DND-41 (cell line): ENCODE results near the gene STXBP4.

Source experiments
- ATAC-seq: fragments of 200-7000 bp; cut with Tn5 transposase; 3 replicates; pipeline ENCODE4 v1.9.1; 2021; ENCODE audit warnings: low read depth; ENCODE audit not compliant: insufficient read depth
- DNase-seq: peaks from one replicate; pipeline ENCODE4 v3.0.0-alpha.2; 2020
- H2AFZ ChIP-seq: 2 replicates; pipeline ENCODE4 v1.6.0; 2012; ENCODE audit warnings: low read depth, low read length
- H3K27ac ChIP-seq: 2 replicates; pipeline ENCODE4 v1.5.1; 2012; ENCODE audit warnings: low read length, inconsistent platforms
- H3K27me3 ChIP-seq: fragments of 200-600 bp; sonication (generic); 2 replicates; pipeline ENCODE4 v1.6.0; 2012; ENCODE audit warnings: low read length, mild to moderate bottlenecking, inconsistent platforms; ENCODE audit not compliant: insufficient read depth, poor library complexity
- H3K36me3 ChIP-seq: 2 replicates; pipeline ENCODE4 v1.5.1; 2012; ENCODE audit warnings: low read length, inconsistent platforms; ENCODE audit not compliant: insufficient read depth
- H3K4me1 ChIP-seq: 2 replicates; pipeline ENCODE4 v1.5.1; 2012; ENCODE audit warnings: mild to moderate bottlenecking, low read length; ENCODE audit not compliant: insufficient read depth
- H3K4me2 ChIP-seq: 2 replicates; pipeline ENCODE4 v1.6.0; 2012; ENCODE audit warnings: mild to moderate bottlenecking, moderate library complexity, low read length, inconsistent platforms; ENCODE audit not compliant: insufficient read depth
- H3K4me3 ChIP-seq, 2 experiments: fragments of 200-600 bp in 1 of 2; shearing (Covaris generic) in 1 of 2; 2 replicates each; pipeline ENCODE4 v1.5.1; 2012 to 2016; ENCODE audit warnings: inconsistent platforms in 2 of 2, low read length in 2 of 2, mild to moderate bottlenecking in 2 of 2, low read depth in 1 of 2, moderate library complexity in 1 of 2
- H3K79me2 ChIP-seq: 2 replicates; pipeline ENCODE4 v1.6.0; 2012; ENCODE audit warnings: low read length, inconsistent platforms; ENCODE audit not compliant: insufficient read depth
- H3K9ac ChIP-seq: 2 replicates; pipeline ENCODE4 v1.6.0; 2012; ENCODE audit warnings: low read depth, mild to moderate bottlenecking, inconsistent platforms, low read length, moderate library complexity
- H3K9me3 ChIP-seq: 2 replicates; pipeline ENCODE4 v1.5.1; 2012; ENCODE audit warnings: low read length, moderate library complexity, mild to moderate bottlenecking, inconsistent platforms; ENCODE audit not compliant: insufficient read depth, severe bottlenecking
- H4K20me1 ChIP-seq: 2 replicates; pipeline ENCODE4 v1.6.0; 2012; ENCODE audit warnings: low read length; ENCODE audit not compliant: insufficient read depth
- CTCF ChIP-seq: IDR thresholded peaks from 2 replicates; pipeline ENCODE4 v1.5.1; 2012; ENCODE audit warnings: borderline replicate concordance, low read length, moderate library complexity, mild to moderate bottlenecking; ENCODE audit not compliant: poor library complexity, severe bottlenecking; ENCODE audit errors: extremely low read depth
- EZH2 ChIP-seq: IDR thresholded peaks from 3 replicates; pipeline ENCODE4 v1.6.1; 2012; ENCODE audit warnings: borderline replicate concordance, low read depth, mild to moderate bottlenecking, moderate library complexity, low read length, inconsistent platforms; ENCODE audit not compliant: severe bottlenecking

Gene STXBP4

GRCh38 chr17:54990118-54990517, 21.6 kb downstream of the STXBP4 start:
- TF ChIP-seq CTCF (no peak), EZH2 (no peak)
- no peak for ATAC-seq
- no peaks in the 10 kb centered on the region for H3K27me3 ChIP-seq
- H3K36me3 ChIP-seq, result no peaks in the 10 kb centered on the region; the same call in 1 of the 2 replicates
- H4K20me1 ChIP-seq, result no peaks in the 10 kb centered on the region
- no peak overlapping the region for H3K4me2 ChIP-seq
- H3K9ac ChIP-seq, result no peak overlapping the region
- H3K4me1 ChIP-seq, result 0 out of 2 replicates have a peak, but pooled peaks cover 3% of the 10 kb centered on the region
- no peak overlapping the region for H3K27ac ChIP-seq
- no peak for DNase-seq
- H3K9me3 ChIP-seq, result no peaks in the 10 kb centered on the region
- no peak overlapping the region for H2AFZ ChIP-seq
- no peaks in the 10 kb centered on the region for H3K79me2 ChIP-seq
- no peak overlapping the region for H3K4me3 ChIP-seq

GRCh38 chr17:54991567-54991966, 23.0 kb downstream of the STXBP4 start:
- ATAC-seq, result no peak
- Histone ChIP-seq H3K9me3 (no peaks in the 10 kb centered on the region), H3K4me2 (no peak overlapping the region)

GRCh38 chr17:54992797-54993639, 24.5 kb downstream of the STXBP4 start:
- no peaks in the 10 kb centered on the region; the same call in 1 of the 2 replicates for H3K36me3 ChIP-seq
- H3K27ac ChIP-seq, result no peak overlapping the region
- H4K20me1 ChIP-seq, result no peaks in the 10 kb centered on the region
- DNase-seq (no peak), ATAC-seq (peak; percentile 72)
- H3K9ac ChIP-seq, result no peak overlapping the region
- H3K79me2 ChIP-seq, result no peaks in the 10 kb centered on the region
- H3K9me3 ChIP-seq, result no peaks in the 10 kb centered on the region
- no peaks in the 10 kb centered on the region for H3K4me1 ChIP-seq
- H3K27me3 ChIP-seq, result no peaks in the 10 kb centered on the region
- H3K4me2 ChIP-seq, result no peak overlapping the region
- TF ChIP-seq CTCF (peak; percentile 78), EZH2 (no peak)
- no peak overlapping the region for H2AFZ ChIP-seq
- H3K4me3 ChIP-seq, result no peak overlapping the region

More at GRCh38 chr17:54991567-54991966, 23.0 kb downstream of the STXBP4 start:
- TF ChIP-seq EZH2, result no peak
- TF ChIP-seq CTCF, result no peak
- DNase-seq, result no peak
- H3K9ac ChIP-seq, result no peak overlapping the region
- no peak overlapping the region for H2AFZ ChIP-seq
- no peaks in the 10 kb centered on the region for H3K4me1 ChIP-seq
- no peaks in the 10 kb centered on the region; the same call in 1 of the 2 replicates for H3K36me3 ChIP-seq
- H3K27me3 ChIP-seq, result no peaks in the 10 kb centered on the region
- H3K27ac ChIP-seq, result no peak overlapping the region
- no peak overlapping the region for H3K4me3 ChIP-seq
- no peaks in the 10 kb centered on the region for H3K79me2 ChIP-seq
- no peaks in the 10 kb centered on the region for H4K20me1 ChIP-seq
